Prostate gland (tissue), 2 donors: ENCODE measurements around the gene MTARC2. TPM values are rescaled to one million over a fixed set of nuclear protein-coding genes. Genes with fewer than 3 reads are reported as not detected.

Source experiments
- DNase-seq: peaks from one replicate; pipeline ENCODE4 v3.0.0-alpha.2; 2019; ENCODE audit warnings: low spot score
- H3K27ac ChIP-seq, 2 donors: fragments of 200-600 bp; sonication (generic); 2 replicates each; pipeline ENCODE4 v1.5.1; 2017 to 2019
- H3K27me3 ChIP-seq: fragments of 200-600 bp; sonication (generic); replicated peaks from 2 replicates; pipeline ENCODE4 v1.5.1; 2019; ENCODE audit not compliant: insufficient read depth
- H3K36me3 ChIP-seq, 2 donors: fragments of 200-600 bp; sonication (generic); 1 replicate in 1 of 2; 2 replicates in 1 of 2; pipeline versions ENCODE4 v1.5.1 to v1.8.1; 2017 to 2019
- H3K4me1 ChIP-seq: fragments of 200-600 bp; sonication (generic); replicated peaks from 2 replicates; pipeline ENCODE4 v1.5.1; 2019
- H3K4me3 ChIP-seq, 2 donors: fragments of 200-600 bp; sonication (generic); 2 replicates each; pipeline ENCODE4 v1.5.1; 2017 to 2019
- H3K9me3 ChIP-seq: fragments of 200-600 bp; sonication (generic); 2 replicates; pipeline ENCODE4 v1.5.1; 2017
- POLR2A ChIP-seq: fragments of 450-650 bp; IDR thresholded peaks from one replicate; pipeline ENCODE4 v1.6.1; 2016; ENCODE audit warnings: antibody characterized with exemption, mild to moderate bottlenecking
- POLR2AphosphoS5 ChIP-seq: sonication (generic); formaldehyde crosslinking; IDR thresholded peaks from one replicate; pipeline ENCODE4 v1.6.1; 2017; ENCODE audit warnings: antibody characterized with exemption
- WGBS: methylation state at CpG from one replicate; pipeline ENCODE4 v1.1.5; 2018; 5-methylcytosine and 5-hydroxymethylcytosine counted together
- intact Hi-C: fragments of 100-400 bp; cut with DNase I; formaldehyde crosslinking; loops from one replicate; pipeline ENCODE4 v1.14.2; 2022
- total RNA-seq, 2 donors: library from RNA; depleted of rRNA; stranded (reverse); fragments of >200 nt; gene quantifications; one replicate each; pipeline ENCODE4 v1.1.0, GENCODE V29; 2016
- TF ChIP-seq, protein P1 (sequence below), 4 experiments: fragments of 200-600 bp in 2 of 4; fragments of 450-650 bp in 2 of 4; sonication (generic) in 2 of 4; IDR thresholded peaks; 1 replicate in 3 of 4; 2 replicates in 1 of 4; pipeline ENCODE4 v1.5.1; 2016 to 2019; ENCODE audit warnings: antibody characterized with exemption in 4 of 4, mild to moderate bottlenecking in 2 of 4, moderate library complexity in 2 of 4

MTARC2 gene
- total RNA-seq, 2 donors from 2014 or later, result 22.2 to 44.4 TPM

DNA sequence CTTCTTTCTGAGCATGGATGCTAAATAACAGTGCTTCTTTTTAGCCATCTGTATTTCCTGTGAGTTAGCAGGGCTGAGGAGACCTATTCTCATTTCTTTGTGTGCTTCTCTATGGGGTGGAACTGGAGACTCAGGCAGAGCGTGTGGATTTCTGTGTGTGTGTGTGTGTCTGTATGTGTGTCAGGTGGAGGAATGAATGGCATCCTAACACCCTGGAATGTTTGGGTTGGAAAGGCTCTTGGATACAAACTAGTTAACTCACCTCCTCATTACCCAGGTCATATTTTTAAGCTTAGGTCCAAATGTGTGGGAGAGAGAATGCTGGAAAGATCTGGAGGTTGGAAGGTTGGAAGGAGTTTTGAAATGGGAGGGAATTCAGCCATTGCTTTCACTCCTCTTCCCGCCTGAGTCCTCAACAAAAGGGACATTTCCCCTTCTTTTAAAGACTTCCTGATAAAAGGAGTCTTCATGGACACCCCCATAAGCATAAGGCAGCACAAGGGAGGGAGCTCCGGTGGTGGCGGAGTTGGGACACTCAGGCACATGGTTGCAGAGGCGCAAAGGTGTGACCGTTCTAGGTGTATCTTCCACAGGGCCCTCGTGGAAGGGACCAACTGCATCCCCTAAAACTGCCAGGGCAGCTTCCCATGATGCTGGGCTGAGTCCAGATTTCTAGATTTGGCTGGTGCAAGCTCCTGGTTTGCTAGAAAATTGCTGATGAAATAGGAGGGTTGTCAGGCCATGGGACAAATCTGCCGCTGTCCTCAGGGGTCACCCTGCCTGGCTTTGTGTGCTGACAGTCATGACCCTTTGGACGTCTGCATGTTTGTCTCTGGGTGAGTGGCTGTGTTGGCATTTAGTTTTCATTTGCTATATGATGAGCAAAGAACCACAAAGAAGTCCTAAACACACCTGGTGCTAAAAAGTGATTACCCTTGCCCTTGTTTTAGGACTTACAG is 76.2 kb downstream of the MTARC2 start:
- no peaks in the 10 kb centered on the region for H3K9me3 ChIP-seq
- DNase-seq, result no peak
- 84% methylated on average over 9 of the region's 9 CpGs for WGBS
- H3K4me3 ChIP-seq, result no peak overlapping the region
- no peaks in the 10 kb centered on the region for H3K27me3 ChIP-seq
- no peak overlapping the region for H3K27ac ChIP-seq
- H3K4me1 ChIP-seq, result no peaks in the 10 kb centered on the region
- TF ChIP-seq POLR2A (no peak), POLR2AphosphoS5 (no peak)
- TF ChIP-seq, protein P1, sequence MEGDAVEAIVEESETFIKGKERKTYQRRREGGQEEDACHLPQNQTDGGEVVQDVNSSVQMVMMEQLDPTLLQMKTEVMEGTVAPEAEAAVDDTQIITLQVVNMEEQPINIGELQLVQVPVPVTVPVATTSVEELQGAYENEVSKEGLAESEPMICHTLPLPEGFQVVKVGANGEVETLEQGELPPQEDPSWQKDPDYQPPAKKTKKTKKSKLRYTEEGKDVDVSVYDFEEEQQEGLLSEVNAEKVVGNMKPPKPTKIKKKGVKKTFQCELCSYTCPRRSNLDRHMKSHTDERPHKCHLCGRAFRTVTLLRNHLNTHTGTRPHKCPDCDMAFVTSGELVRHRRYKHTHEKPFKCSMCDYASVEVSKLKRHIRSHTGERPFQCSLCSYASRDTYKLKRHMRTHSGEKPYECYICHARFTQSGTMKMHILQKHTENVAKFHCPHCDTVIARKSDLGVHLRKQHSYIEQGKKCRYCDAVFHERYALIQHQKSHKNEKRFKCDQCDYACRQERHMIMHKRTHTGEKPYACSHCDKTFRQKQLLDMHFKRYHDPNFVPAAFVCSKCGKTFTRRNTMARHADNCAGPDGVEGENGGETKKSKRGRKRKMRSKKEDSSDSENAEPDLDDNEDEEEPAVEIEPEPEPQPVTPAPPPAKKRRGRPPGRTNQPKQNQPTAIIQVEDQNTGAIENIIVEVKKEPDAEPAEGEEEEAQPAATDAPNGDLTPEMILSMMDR (IDR thresholded peaks at IDR 0.05), result no peak
- intact Hi-C loops, result no loop called here
- no peaks in the 10 kb centered on the region for H3K36me3 ChIP-seq

DNA sequence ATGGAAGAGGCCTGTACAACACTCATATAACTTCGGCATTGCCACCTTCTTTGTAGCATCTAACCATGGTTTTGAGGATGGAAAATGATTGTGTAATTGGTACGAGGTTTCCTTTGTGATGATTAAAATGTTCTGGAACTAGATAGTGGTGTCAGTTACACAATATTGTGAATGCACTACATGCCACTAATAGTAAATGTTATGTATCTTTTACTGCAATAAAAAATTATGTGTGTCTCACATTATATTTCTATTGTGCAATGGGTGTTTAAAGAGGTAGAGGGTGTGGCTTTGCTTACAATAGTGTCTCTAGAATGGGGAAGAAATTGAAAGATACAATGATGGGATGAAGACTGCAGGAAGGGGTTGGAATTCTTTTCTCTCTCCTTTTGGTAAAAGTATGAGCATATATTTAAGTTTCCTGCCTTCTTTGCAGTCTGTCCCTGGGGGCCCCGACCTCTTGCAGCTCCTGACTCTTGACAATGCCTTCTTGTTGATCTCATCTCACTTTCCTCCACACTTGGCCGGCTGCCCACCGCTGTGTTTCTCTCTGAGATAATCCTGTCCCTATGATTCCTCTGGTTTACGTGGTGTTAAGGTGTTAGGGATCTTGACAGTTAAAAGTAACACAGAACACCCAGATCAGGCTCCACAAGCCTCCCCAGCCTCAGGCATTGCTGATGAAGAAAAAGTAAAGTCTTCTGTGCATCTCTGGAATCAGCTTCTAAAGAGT is 77.9 kb downstream of the MTARC2 start:
- Histone ChIP-seq H3K4me1 (no peaks in the 10 kb centered on the region), H3K4me3 (no peak overlapping the region), H3K9me3 (no peaks in the 10 kb centered on the region), H3K27ac (no peak overlapping the region), H3K36me3 (no peaks in the 10 kb centered on the region), H3K27me3 (no peaks in the 10 kb centered on the region)
- DNase-seq, result no peak
- intact Hi-C loops, result no loop called here
- WGBS, result 43% methylated on average over 6 of the region's 6 CpGs
- no peak for TF ChIP-seq POLR2A
- peak; percentile 13 for TF ChIP-seq POLR2AphosphoS5

- Histone ChIP-seq H3K9me3 (no peaks in the 10 kb centered on the region), H3K4me1 (no peaks in the 10 kb centered on the region), H3K36me3 (no peaks in the 10 kb centered on the region), H3K4me3 (no peak overlapping the region), H3K27me3 (no peaks in the 10 kb centered on the region), H3K27ac (no peak overlapping the region)
- WGBS, result 92% methylated on average over 5 of the region's 5 CpGs
- no peak for DNase-seq
- TF ChIP-seq, protein P1 (IDR thresholded peaks at IDR 0.05), result no peak
- TF ChIP-seq POLR2AphosphoS5 (no peak), POLR2A (no peak)
- intact Hi-C loops, result no loop called here
These were observed 78.6 kb downstream of the MTARC2 start for GRCh38 chr1:220826729-220827128.

- Histone ChIP-seq H3K27me3 (no peaks in the 10 kb centered on the region), H3K4me1 (no peaks in the 10 kb centered on the region), H3K36me3 (no peaks in the 10 kb centered on the region), H3K27ac (no peak overlapping the region), H3K4me3 (no peak overlapping the region), H3K9me3 (no peaks in the 10 kb centered on the region)
- intact Hi-C loops, result no loop called here
- no peak for DNase-seq
- WGBS, result 80% methylated on average over 4 of the region's 4 CpGs
- no peak for TF ChIP-seq POLR2AphosphoS5
- TF ChIP-seq, protein P1 (IDR thresholded peaks at IDR 0.05), result no peak
- TF ChIP-seq POLR2A, result no peak
These were observed 79.5 kb downstream of the MTARC2 start for GRCh38 chr1:220827445-220828178.

DNA sequence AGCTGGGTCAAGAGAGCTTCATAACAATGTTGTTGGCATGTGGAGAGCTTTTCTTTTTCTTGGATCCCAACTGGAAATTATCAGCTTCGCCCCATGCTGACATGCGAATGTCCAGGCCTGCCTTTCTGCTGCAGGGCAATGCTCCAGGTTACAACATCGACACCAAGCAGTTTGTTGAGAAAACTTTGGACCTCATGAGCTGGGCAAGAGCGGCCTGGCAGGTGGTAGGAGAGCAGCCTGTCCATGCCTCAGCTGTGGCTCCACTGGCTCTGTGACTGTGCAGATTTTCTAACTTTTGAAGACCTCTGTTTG is 80.0 kb downstream of the MTARC2 start:
- Histone ChIP-seq H3K36me3 (no peaks in the 10 kb centered on the region), H3K27me3 (no peaks in the 10 kb centered on the region), H3K27ac (no peak overlapping the region), H3K4me1 (no peaks in the 10 kb centered on the region), H3K9me3 (no peaks in the 10 kb centered on the region), H3K4me3 (no peak overlapping the region)
- intact Hi-C loops, result no loop called here
- WGBS, result 80% methylated on average over 4 of the region's 4 CpGs
- no peak for DNase-seq
- TF ChIP-seq, protein P1 (IDR thresholded peaks at IDR 0.05), result no peak
- TF ChIP-seq POLR2A, result no peak
- no peak for TF ChIP-seq POLR2AphosphoS5
